ENCODE results near the gene SMAD7. TPM values are rescaled to one million over a fixed set of nuclear protein-coding genes. Genes with fewer than 3 reads are reported as not detected.

SMAD7 gene
- total RNA-seq, 4 donors from 2014 or later = 19.4 to 77.6 (median 30.0) TPM

DNA sequence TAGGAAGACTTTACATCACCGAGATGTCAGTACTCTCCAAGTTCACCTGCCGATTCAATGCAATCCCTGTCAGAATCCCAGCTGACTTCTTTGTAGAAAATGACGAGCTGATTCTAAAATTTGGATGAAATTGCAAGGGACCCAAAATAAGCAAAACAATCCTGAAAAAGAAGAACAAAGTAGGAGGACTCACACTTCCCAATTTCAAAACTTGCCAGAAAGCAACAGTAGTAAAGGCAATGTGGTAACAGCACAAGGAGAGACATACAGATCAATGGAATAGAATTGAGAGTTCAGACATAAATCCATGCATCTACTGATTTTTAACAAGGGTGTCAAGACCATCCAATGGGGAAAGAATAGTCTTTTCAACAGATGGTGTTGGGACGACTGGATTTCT lies 52.2 kb downstream of the SMAD7 start:
- no peak for TF ChIP-seq CTCF (IDR thresholded peaks at IDR 0.05; ENCODE audit: low read depth)

GRCh38 chr18:48897531-48897930 lies 53.2 kb downstream of the SMAD7 start:
- TF ChIP-seq CTCF (IDR thresholded peaks at IDR 0.05; ENCODE audit: low read depth) = no peak

DNA sequence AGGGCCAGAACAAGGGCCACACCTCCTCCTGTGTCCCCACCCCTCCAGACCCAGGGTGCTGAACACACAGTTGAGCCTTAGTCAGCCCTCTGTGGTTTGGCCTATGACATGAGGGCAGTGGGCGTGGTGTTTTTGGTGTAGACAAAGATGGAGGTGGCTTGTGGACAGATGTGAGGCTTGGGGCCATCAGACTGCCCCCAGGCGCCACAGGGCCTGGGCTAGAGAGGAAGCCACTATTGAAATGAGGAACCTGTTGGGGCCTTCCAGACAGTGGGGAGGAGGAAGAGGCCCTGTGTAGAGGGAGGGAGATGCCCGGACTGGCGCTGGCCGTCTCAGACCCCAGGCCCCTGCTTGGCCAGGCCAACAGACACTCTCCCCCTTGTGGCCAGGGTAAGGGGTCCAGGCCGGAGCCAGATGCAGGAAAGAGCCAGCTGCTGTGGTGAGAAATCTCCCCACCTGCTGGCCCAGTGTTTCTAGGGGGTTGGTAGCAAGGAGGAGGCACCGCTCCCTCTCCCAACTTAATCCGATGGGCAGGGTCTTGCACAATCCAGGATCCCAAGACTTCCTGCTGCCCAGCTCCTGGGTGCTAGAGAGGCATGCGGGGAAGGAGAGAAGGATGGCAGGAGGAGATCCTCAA lies 53.8 kb downstream of the SMAD7 start:
- no peak for TF ChIP-seq CTCF (IDR thresholded peaks at IDR 0.05; ENCODE audit: low read depth)

GRCh38 chr18:48896326-48896874 lies 54.4 kb downstream of the SMAD7 start:
- no peak for TF ChIP-seq CTCF (IDR thresholded peaks at IDR 0.05; ENCODE audit: low read depth)

DNA sequence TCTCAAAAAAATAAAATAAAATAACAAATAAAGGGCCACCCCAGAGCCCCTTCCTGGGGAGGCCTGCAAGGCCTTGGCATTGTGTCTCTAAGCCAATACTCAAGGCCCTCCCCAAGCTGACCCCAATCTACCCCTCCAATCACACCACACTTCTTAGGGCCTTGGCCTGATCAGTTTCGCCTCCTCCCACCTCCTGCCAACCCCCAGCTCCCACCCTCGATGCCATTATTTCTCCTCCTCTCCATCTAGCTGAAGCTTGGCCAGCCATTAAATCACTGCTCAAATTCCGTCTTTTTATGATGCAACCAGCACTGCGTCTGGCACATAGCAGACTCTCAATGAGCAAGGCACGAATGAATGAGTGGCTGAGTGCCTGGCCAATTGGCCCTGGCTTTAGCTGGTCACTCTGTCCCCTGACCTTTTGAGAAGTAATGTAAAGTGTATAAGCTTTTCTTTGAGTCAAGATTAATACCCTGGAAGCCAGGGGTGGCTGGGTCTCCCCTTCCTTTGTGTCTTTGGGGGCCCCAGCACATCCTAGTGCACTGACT lies 55.9 kb downstream of the SMAD7 start:
- no peak for TF ChIP-seq CTCF (IDR thresholded peaks at IDR 0.05; ENCODE audit: low read depth)

DNA sequence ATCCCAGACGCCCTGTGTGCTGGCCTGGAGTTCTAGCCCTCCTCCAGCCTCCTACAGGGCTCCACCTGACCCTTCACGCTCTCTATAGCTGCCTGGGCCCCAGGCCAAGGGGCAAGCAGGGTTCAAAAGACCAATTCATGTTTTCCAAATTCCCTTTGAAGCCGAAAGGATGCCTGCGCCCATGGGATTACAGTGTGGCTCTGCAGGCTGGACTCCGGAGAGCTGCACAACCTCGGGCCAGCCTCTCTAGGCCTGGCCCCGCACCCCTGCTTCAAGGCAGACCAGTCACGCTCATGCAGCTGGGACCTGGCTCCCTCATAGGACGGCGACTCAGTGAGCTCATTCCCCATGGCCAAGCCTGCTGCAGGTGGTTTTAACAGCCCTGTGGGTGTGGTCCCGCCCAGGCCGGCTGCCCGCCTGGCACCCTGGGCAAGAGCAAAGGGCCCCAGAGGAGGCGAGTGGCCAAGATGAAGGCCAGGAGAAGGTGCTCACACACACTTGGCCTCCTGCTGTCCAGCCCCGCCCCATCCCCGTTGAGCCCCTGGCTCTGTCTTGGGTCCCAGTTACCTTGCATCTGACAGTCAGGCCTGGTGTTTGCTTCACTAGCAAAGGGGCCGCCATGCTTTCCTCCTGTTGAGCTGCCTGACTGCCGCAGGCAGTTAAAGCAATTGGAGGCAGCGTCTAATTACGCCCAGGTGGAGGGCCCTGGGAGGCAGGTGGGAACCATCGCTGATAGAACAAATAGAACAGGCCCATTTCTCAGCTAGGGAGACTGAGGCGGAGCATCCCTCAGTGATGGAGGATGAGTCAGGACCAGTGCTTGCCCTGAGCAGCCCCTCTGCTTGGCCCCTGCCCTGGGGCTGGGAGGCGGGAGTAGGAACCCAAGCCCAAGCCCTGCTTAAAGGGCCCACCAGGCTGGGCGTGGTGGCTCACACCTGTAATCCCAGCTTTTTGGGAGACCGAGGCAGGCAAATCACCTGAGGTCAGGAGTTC lies 56.9 kb downstream of the SMAD7 start:
- no peak for TF ChIP-seq CTCF (IDR thresholded peaks at IDR 0.05; ENCODE audit: low read depth)

All from subcutaneous adipose tissue (tissue), 4 donors.